Endometrium (tissue), 2 donors: ENCODE data around the gene NTM.
"Not testable (repeated sequence)": the region's sequence is repeated elsewhere in the genome, so short reads cannot be mapped to it uniquely, and the experiment has no call there.

ENCODE experiments used
- FAIRE-seq: peaks from 2 replicates; lab custom pipeline; 2012; peaks lifted over from hg19 to GRCh38; lab: Jason Lieb, UNC
- donor health status: control.
- donor health status: control.

NTM gene

DNA sequence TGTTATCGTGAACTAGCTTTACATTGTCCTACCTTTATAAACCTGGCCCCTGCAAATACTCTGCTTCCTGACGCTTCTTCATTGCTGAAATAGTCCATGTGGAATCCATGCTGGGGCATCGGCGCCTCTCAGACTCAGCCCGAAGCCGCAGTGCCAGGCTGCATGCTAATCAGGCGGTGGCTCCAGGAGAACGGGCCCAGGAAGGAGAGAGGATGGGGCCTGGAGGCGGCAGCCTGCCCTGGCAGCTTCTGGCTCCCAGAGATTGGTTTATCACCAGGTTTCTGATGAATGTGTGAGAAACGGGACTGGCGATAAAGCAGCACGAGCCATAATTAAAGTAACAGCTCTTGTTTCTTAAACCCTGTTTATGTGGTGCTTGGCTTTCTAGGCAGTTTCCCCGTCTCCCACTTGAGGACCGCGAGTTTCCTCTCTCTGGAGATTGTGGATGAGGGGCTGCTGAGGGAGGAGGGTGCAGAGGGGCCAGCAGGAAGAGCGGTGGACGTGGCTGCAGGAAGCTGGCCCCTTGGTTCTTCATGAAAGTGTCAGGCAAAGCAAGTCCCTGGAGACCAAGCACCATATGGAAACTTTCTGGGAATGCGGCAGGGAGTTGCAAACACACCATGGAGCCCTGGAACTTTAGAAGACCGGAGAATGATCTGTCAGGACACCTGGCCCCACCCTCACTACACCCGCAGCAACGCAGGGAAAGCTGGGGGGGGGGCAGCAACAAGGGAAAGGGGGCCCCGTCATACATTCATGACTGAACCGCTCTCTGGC is 93.4 kb downstream of the NTM start:
- no peak for FAIRE-seq

DNA sequence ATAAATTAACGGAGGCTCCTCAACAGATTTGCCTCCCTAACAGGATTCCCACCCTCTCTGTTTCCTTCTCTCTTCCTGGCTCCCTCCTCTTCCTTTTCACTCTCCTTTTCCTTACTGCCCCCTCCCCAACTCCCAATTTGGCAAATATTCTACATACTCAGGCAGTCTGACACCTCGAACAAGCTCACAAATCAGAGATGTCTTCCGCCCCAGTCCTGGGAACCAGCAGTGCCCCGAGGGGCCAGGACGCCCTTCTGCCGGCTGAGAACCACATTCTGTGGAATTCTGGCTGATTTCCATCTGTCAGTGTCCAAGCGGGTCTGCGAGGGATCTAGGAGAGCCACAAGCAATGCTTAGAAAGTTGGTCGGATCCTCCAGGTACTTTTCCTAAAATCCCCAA is 94.0 kb downstream of the NTM start:
- FAIRE-seq: no peak

DNA sequence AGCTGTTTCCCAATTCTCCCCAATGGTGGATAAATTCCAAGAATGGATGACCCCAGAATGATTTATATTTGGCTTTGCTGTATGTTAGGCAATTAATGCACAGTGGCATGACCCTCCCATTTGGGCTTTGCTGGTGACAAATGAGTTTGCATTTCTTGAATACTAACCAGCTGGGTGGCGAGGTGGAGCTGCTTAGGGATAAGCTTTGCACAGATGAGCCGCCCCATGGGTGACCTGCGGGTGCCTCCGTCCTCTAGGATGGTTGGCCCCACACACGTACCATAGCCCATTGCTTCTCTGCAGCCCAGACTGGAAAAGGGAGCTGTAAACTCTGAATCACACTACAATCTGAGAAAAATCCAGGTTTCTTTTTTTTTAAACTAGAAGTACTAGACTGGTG is 94.6 kb downstream of the NTM start:
- no peak for FAIRE-seq

DNA sequence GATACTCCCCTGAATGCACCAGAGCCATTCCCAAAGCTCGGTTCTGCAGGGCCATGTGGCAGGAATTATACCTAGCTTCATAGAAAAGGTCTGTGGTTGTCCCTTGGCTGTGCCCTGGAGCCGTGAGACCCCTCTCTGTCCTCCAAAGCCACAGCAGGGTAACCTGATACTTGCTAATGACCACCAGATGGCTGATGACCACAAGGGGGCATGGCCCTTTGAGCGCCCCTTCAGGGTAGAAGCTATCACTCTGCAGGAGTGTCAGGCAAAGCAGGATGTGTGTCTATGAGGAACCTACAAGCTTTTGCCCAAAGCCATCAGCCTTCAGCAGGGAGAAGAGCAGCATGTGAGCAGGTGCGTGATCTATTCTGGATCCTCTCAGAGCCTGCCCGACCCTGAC is 95.3 kb downstream of the NTM start:
- FAIRE-seq: no peak

DNA sequence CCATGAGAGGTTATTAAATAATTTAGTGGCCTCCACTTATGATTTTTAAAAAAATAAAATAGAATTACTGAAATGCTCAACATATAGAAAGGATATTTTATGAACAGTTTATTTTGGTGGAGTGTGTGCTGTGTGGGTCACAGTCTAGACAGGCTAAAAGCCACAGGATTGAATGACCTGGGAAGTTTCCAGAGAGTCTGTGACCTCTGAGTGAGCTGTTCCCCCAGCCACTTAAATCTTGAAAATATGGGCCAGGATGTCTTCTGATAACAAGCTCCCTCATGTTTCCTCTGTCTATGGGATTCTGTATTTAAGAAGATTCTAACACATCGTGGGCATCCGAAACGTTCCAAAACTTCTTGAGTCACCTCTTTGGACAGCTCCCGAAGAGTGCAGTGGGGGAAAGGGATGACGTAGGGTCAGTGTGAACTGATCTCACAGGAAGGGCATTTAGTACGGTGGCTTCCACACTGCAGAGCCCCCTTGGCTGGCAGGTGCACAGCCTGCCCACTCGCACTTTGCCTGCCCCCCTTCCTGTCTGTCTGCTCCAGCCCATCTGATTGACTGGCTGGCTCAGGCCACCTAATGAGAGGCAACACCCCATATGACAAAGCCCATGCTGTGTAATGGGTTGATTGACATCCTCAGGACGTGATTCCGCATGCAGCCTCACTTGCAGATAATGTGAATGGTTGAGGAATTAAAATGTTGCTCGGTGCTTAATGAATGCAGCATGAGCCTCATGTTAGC is 97.4 kb downstream of the NTM start:
- no peak for FAIRE-seq

DNA sequence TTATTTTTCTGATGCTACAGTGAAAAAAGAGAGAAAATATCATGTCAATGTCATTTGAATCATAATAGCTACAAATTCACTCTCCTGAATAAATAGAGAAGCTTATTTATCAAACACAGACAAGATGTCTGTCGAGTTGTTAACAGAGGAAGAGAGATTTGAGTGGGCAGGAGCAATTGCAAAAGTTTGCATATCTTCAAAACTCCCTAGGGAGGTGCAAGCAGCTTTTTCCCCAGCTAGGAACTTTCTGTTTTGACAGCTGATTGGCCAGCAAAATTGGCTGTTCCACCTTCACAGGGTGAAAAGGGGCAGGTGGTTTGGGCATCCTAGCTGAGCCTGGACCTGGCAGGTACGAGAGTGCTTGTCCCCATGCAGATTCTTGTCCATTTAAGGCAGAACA is 98.2 kb downstream of the NTM start:
- FAIRE-seq: no peak

DNA sequence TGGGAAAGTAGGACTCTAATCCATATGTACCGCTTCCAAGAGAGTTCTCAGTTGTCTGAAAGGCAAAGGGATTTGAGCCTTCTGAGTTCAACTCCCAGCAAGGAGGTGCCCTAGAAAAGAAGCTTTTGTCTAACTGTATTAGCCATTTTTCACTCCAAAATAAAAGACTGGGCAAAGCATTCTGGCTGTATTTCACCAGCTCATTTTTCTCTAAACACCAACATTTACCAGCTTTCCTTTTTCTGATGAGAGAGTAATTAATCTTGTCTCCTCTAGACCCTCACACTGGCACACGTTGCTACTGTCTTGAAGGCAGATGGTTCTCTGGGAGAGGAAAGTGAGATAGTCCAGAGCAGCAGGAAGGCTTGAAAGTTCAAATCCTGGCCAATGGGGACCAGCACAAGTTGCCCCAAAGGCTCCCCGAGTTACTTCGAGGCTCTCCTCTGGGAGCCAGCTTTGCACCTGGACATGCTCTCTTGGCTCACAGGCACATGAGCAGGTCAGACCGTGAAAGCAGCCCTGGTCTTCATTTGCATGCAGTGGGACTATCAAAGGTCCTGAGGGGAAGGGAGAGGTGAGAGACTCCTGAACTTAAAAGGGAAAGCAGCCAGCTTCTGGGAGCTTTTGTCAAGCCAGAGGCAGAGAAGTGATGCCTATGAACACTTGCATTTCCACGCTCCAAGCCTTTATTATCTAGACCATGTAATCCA is 100.0 kb downstream of the NTM start:
- no peak for FAIRE-seq

DNA sequence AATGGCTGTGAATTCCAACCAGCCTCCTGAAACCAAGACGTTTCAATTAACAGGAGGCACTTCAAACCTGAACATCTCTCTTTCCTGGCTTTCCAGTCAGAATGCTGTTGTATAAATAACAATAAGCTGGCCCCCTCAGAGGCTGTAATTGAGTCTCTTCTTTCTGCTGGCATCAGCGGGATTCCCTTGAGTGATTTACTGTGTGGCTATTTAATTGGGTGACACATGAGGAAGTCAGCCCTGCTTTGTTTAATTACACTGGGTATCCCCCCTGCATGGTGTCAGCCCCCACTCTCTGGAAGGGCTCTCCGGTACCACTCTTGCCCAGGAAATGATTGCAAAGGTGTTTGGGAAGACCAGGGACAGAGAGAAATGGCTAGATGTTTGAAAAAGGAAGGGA is 101.6 kb downstream of the NTM start:
- no peak for FAIRE-seq

DNA sequence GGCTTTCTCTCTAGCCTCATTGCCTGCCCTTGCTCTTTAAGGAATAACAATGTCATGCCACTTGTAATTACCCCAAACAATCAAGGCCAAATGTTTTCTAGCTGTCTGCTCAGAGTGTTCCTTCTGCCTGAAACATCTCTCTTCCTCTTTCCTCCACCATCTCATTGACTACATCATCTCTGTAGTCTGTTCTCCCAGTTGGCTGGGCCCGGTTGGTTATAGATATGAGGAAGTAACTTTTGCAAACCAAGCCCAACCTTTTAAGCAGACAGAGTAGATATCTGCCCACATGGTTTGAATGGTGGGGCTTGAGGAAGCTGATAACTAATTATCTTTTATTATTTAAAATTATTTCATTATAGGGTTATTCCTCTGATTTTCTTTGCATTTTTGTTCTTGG is 104.5 kb downstream of the NTM start:
- FAIRE-seq: no peak

DNA sequence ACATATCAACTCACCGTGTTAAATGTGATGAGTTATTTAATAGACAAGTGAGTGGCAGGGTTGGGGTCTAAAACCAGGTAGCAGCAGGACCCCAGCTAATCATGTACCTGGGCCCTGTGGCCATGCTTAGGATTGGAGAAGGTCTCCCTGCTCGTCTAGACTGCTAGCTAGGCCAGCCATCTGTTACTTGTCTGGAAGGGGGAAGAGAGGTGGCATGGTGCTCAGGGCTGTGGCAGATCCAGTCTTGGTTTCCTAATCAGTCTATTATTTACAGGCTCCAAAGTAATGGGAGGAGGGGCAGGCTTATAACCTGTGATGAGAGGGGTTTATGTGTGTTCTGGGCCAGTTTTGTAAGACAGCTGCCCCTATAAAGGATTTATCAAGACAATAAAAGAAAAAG is 105.9 kb downstream of the NTM start:
- FAIRE-seq: no peak

DNA sequence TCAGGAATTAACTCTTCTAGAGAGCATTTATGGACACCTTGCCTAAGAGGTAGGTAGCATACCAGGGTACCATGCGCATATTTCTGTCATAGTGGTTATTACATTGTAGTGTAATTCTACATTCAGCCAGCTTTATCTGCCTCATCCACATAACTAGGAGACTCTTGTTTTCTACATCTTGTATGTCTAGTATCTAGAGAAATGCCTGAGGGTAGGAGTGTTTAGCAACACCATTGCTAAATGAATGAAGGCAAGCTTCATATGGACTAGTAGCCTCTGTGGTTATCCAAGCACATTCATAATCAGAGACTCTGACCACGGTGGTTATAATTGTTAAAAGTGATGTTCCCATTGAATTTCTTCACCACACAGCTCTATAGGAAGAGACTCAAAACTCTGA is 107.9 kb downstream of the NTM start:
- FAIRE-seq: no peak

DNA sequence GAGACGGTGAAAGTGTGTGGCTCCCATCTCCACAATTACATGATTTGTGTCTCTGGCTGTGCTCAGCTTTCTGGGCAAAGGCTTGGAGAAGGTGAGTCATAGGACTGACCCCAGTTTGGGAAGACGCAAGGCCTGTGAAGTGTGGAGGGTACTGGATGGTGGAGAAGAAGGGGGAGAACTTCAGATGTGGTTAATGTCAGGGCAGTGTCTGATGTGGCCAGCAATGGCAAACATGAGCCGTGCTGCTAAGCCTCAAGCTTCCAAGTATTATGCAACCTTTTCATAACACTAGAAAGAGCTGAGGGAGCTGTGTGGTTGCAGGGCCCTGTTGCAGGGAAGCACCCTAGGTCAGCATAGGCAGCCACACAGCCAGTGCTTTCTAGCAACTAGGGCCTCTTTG is 110.9 kb downstream of the NTM start:
- no peak for FAIRE-seq

DNA sequence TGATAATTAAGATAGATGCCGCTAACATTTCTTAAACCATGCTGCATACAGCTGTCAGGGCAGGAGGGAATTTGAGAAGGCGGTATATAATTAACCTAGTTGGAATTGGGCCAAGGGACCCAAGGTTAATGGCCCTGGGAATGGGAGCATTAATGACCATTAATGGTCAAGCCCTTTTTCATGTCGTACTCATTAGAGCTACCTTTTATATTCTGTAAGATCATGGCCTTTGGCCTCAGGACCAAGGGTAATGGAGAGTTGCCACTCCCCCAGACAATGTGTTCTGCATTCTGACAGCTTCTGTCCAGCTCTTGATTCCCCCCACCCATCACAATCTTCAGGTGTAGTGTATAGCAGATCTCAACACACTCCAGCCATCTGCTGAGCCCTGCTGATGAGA is 111.6 kb downstream of the NTM start:
- no peak for FAIRE-seq

DNA sequence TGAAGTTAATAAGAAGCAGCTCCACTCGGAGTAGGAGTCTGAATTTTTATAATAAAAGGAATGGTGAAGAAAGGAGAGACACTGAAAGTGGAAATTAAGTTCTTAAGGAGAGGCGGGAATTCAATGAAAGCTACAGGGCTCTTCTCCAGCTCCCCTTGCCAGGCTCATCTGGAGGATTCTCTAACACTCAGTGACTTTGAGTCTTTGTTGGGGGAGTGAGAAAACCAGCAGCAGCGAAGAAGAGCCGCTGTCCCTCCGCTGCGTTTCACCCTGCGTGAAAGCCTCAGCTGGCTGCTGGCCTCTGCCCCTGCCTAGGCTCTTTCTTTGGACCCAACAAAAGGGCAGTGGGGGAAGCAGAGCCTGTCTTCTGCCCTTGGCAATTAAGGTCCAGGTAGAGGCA is 113.0 kb downstream of the NTM start:
- no peak for FAIRE-seq

DNA sequence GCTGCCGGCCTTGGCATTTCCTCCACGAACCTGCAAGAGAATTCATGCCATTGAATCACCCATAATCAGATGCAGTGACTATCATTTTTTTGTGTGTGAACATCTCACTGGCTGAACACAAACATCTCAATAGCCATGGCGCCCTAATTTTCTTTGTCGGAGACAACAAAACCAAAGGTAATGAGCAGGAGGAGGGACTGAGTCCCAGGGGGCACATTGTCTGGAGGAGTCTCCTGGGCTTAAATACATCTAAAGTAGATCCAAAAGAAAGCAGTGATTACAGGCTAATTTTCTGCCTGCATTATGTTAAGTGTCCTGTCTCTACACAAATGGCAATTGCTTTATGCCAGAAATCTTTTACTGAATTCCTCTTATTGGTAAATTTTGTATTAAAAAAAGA is 113.5 kb downstream of the NTM start:
- FAIRE-seq: no peak

DNA sequence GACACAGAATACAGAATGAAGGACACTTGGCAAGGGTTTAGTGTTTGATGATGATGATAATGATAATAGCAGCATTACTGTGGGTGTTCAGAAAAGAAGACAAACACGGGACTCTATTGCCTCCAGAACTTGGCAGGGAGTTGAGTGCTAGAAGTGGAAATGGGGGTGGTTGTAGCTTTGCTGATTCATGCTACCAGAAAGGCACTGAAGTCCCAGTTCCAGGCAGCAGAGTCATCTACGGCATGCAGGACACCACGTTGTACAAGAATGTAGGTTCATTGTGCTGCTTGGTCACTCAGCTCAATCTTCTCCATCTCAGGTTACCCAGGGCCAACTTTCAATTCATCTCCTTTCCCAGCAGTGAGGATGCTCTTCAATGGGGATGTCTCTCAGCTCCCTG is 115.7 kb downstream of the NTM start:
- FAIRE-seq: no peak

DNA sequence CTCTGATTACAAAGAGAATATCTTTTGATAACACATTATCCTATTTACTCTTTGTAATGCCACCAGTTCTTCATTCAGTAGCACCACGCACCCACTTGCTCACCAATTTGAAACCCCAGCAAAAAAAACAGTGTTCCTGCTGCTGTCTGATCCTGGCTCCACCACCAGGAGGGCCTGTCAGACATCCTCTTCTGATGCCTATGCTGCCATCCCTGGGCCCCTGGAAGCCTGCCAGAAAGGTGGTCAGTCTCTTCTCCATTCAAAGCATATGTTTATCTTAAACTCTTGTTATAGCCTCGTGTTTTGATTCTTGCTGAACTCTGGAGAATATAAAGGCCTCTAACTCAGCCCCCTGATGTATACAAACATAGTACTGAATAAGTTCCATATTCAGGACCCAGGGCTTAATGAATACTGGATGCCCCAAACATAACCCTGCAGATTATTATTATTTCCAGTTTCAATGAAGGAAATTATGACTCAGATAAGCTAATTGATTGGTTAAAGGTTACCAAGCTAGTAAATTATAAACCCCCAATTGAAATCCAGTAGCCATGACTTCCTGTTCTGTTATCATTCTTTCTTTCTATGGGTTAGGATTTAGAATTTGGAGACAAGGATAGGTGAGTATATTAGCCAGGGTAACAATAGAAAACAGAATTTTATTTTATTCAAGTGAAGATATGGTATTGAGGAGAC is 116.7 kb downstream of the NTM start:
- FAIRE-seq: no peak

DNA sequence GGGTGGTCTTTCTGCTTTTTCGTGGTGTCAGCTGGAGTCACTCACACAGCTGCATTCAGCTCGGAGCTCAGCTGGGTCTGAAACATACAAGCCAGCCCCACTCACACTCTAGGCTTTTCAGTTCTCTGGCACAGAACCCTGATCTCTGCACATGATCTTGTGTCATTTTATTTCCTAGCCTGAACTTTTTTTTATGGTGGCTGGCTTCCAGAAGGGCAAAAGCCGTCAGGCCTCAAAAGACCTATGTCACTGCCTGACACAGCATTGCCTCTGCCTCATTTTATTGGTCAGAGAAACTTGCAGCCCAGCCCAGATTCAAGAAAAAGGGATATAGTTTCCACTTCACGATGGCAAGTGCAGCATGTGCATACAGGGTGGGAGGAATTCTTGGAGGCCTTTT is 117.8 kb downstream of the NTM start:
- no peak for FAIRE-seq

DNA sequence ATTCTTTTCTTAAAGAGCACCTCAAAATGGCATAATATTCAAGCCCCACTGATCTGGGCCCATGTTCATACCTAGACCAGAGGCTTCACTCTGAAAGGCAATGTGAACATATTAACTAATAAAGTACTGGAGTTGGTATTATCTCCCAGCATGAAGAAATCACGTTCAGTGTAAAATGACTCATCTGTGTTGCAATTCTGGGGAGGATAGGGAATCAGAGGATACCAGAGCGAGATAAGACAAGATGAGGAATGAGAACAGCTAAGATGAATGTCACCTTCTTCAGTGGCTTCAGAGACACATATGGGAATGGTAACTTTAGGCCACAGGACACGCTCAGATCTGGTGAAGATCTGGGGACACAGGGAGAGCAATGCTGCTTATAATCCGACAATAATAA is 121.1 kb downstream of the NTM start:
- FAIRE-seq: no peak

DNA sequence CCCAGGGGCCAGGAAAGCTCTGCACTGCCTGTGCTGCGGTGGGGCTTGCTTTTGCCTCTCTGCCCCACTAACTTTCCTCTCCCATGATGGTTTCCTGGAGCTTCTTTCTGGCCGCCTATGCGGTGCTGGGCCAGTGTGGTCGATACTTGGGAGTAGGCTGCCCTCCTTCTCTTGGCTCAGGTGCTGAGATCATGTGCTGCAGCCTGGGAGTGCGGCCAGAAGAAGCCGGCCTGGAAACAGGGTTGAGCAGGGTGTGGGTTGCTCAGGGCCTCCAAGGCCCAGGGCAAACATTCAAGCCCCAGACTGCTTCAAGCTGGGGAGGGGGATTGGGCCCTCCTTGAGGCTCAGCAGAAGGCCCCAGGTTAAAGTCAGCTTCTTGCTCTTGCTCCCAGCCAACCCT is 125.0 kb downstream of the NTM start:
- FAIRE-seq: no peak

DNA sequence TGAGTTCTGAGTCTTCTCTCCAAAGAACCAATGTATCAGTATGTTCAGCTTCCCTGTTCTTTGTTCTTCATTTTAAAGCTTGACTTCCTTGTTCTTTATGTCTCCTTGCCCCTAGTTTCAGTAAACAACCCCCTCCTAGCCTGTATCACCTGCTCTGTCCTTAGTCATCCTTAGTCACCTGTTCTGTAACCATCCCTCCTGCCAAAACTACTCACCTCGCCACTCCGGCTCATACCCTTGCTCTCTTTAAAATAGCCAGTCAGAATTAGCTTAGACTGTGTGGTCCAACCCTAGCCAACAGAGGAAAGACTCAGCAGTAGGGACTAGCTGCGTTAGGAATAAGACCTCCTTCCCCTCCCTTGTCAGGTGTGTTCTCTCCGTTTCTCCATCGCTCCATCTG is 127.3 kb downstream of the NTM start:
- not testable (repeated sequence) for FAIRE-seq

DNA sequence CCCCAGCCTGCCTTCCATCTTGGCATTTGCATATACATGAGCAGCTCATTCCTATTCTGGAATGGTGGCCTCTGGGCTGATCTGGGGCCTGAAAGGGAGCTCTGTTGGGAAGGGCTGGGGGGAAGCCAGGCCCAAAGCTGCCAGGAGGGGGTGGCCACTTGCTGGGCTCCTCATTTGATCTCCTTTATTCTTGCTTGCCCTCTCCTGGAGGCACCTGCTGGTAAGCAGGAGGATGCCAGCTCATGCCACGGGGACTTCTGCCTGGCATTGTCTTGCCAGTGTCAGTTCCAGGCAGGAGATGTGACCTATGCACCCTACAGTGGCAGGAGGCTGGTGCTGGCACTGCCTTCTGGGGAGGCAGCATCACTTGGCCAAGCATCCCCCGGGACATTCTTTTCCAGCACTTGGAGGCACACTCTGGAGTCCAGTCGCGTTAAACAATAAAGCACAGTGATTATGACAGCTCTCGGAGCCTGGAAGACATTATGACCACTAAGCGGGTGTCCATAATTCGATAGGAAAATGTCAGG is 128.3 kb downstream of the NTM start:
- no peak for FAIRE-seq
